ENCODE results near the gene WDFY2.

WDFY2 gene

GRCh38 chr13:51739027-51739764, 154.9 kb downstream of the WDFY2 start:
- no peak for DNase-seq (ENCODE audit: low read depth in 1 of 2, low spot score in 1 of 2)
- no peak for TF ChIP-seq JUND (IDR thresholded peaks at IDR 0.05; ENCODE audit: low read depth)
- in situ Hi-C loops (cut with HindIII; ENCODE audit: low pct_unique_long_range_greater_than_20kb, low sequenced_read_pairs), result no loop called here

DNA sequence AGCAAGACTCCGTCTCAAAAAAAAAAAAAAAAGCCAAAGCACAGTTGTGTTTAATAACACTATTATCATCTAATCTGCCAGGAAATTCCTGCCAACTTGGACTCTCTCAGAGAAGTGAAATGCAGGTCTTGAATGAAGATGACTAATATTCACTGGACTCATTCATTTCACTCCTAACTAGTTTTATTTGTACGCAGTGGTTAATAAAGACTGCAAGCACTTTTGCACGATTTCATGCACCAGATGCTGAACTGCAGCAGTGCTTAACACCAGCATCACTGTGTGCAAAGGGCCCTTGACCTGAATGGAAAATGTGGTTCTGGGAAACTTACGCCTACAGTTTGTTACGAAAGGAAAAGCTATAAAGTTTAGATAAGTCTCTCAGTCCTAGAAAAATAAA, 156.4 kb downstream of the WDFY2 start:
- no peak for TF ChIP-seq JUND (IDR thresholded peaks at IDR 0.05; ENCODE audit: low read depth)
- DNase-seq (ENCODE audit: low read depth in 1 of 2, low spot score in 1 of 2), result no peak
- in situ Hi-C loops (cut with HindIII; ENCODE audit: low pct_unique_long_range_greater_than_20kb, low sequenced_read_pairs), result no loop called here

DNA sequence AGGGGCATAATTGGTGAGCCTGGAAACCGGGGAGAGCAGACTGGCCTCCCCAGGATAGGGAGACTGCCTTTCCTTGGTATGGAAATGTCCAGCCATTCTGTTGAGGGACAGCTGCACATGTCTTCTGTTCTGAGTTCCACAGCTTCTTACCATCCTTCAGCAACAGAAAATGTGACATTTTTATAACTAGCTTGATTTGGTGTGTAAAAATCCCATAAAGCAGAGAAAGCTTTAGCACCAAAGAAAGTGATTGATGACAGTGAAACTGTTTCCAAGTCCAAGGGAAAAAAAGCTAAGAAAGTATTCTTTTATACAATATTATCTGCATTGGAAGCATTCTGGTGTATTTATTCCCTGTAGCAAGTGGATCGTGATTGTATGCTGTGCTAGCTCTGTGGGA, 157.8 kb downstream of the WDFY2 start:
- DNase-seq (ENCODE audit: low read depth in 1 of 2, low spot score in 1 of 2), result no peak
- TF ChIP-seq JUND (IDR thresholded peaks at IDR 0.05; ENCODE audit: low read depth), result no peak
- in situ Hi-C loops (cut with HindIII; ENCODE audit: low pct_unique_long_range_greater_than_20kb, low sequenced_read_pairs), result no loop called here

DNA sequence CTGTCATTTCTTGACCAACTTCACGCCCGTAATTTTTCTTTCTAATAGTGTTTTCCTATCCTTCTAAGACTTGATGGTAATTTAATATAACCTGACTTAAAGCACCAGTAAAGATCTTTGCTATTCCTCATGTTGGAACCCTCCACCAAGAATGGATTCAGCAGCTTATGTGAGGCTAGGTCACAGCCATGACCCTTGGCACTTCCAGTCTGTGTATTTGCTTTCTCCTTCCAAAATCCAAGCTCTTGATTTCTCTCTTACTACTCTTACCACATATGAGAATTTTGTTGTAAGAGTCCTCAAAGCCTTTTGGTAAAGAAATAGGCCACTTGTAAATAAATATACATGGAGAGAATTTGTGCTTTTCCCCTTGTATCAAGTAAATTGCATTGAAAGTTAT, 158.3 kb downstream of the WDFY2 start:
- TF ChIP-seq JUND (IDR thresholded peaks at IDR 0.05; ENCODE audit: low read depth), result no peak
- in situ Hi-C loops (cut with HindIII; ENCODE audit: low pct_unique_long_range_greater_than_20kb, low sequenced_read_pairs), result no loop called here
- DNase-seq (ENCODE audit: low read depth in 1 of 2, low spot score in 1 of 2), result no peak

DNA sequence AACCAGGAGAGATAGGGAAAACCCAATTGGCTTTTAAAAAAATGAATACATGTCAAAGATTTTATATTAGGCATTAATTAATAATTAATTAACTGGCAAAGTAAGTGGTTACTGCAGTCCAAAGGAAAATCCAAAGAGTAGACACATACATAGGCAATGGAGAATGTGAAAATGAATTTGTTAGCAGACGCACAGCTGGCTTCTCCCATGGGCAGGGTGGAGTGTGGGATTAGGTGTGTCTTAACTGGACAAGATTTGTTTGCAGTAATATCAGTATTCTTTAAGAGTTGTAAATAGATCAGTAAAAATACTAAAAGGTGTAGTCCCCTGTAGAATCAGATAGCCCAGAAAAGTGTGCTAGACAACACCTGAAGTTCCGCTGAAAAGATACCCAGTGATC, 161.0 kb downstream of the WDFY2 start:
- no peak for TF ChIP-seq JUND (IDR thresholded peaks at IDR 0.05; ENCODE audit: low read depth)
- DNase-seq (ENCODE audit: low read depth in 1 of 2, low spot score in 1 of 2), result no peak
- in situ Hi-C loops (cut with HindIII; ENCODE audit: low pct_unique_long_range_greater_than_20kb, low sequenced_read_pairs), result no loop called here

DNA sequence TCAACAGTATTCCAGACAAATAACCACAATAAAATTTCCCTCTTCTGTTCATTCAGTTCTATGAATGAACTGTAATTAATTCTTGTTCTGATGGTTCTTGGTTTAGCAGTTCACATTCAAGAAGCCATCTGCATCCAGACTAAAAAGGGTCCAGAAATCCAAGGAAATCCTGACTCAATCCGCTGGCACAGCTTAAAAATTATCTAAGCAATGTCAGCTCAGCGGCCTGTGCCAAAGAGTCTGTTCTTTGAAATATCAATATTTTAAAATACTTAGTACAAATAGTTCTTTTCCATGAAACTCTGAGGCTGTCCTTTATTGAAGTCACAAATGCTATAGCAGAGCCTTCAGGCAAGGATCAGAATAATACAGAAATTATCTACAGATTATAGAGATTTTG, 162.5 kb downstream of the WDFY2 start:
- in situ Hi-C loops (cut with HindIII; ENCODE audit: low pct_unique_long_range_greater_than_20kb, low sequenced_read_pairs), result no loop called here
- TF ChIP-seq JUND (IDR thresholded peaks at IDR 0.05; ENCODE audit: low read depth), result no peak
- no peak for DNase-seq (ENCODE audit: low read depth in 1 of 2, low spot score in 1 of 2)

- no peak for TF ChIP-seq JUND (IDR thresholded peaks at IDR 0.05; ENCODE audit: low read depth)
- DNase-seq (ENCODE audit: low read depth in 1 of 2, low spot score in 1 of 2), result no peak
- in situ Hi-C loops (cut with HindIII; ENCODE audit: low pct_unique_long_range_greater_than_20kb, low sequenced_read_pairs), result no loop called here
Measured at GRCh38 chr13:51747438-51748434, 163.5 kb downstream of the WDFY2 start.

GRCh38 chr13:51756651-51757050, 172.4 kb downstream of the WDFY2 start:
- DNase-seq (ENCODE audit: low read depth in 1 of 2, low spot score in 1 of 2), result no peak
- no peak for TF ChIP-seq JUND (IDR thresholded peaks at IDR 0.05; ENCODE audit: low read depth)
- in situ Hi-C loops (cut with HindIII; ENCODE audit: low pct_unique_long_range_greater_than_20kb, low sequenced_read_pairs), result no loop called here

GRCh38 chr13:51758691-51759090, 174.4 kb downstream of the WDFY2 start:
- no peak for DNase-seq (ENCODE audit: low read depth in 1 of 2, low spot score in 1 of 2)
- in situ Hi-C loops (cut with HindIII; ENCODE audit: low pct_unique_long_range_greater_than_20kb, low sequenced_read_pairs), result no loop called here
- TF ChIP-seq JUND (IDR thresholded peaks at IDR 0.05; ENCODE audit: low read depth), result no peak

- no peak for DNase-seq (ENCODE audit: low read depth in 1 of 2, low spot score in 1 of 2)
- TF ChIP-seq JUND (IDR thresholded peaks at IDR 0.05; ENCODE audit: low read depth), result no peak
- in situ Hi-C loops (cut with HindIII; ENCODE audit: low pct_unique_long_range_greater_than_20kb, low sequenced_read_pairs), result no loop called here
Measured at GRCh38 chr13:51759240-51759639, 175.0 kb downstream of the WDFY2 start.

DNA sequence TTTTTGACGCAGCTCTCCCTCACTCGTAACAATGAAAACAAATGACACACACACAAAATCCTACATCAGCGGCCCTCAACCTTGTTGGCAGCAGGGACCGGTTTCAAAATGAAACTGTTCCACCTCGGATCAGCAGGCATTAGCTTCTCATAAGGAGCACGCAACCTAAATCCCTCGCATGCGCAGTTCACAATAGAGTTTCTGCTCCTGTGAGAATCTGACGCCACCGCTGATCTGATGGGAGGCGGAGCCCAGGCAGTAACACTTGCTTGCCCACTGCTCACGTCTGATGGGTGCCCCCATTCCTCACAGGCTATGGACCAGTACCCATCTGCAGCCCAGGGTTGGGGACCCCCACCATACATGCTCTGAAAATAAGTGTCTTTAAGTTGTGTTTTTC, 176.3 kb downstream of the WDFY2 start:
- in situ Hi-C loops (cut with HindIII; ENCODE audit: low pct_unique_long_range_greater_than_20kb, low sequenced_read_pairs), result no loop called here
- no peak for TF ChIP-seq JUND (IDR thresholded peaks at IDR 0.05; ENCODE audit: low read depth)
- no peak for DNase-seq (ENCODE audit: low read depth in 1 of 2, low spot score in 1 of 2)

- in situ Hi-C loops (cut with HindIII; ENCODE audit: low pct_unique_long_range_greater_than_20kb, low sequenced_read_pairs), result no loop called here
Measured at GRCh38 chr13:51761643-51762350, 177.5 kb downstream of the WDFY2 start.

More at GRCh38 chr13:51761643-51762350, 177.5 kb downstream of the WDFY2 start:
- no peak for DNase-seq (ENCODE audit: low read depth in 1 of 2, low spot score in 1 of 2)
- no peak for TF ChIP-seq JUND (IDR thresholded peaks at IDR 0.05; ENCODE audit: low read depth)

Measured in T47D (cell line).